HepG2 (cell line): ENCODE measurements around the gene CEBPE. TPM values are rescaled to one million over a fixed set of nuclear protein-coding genes. Genes with fewer than 3 reads are reported as not detected.

Source experiments
- BRCA1 ChIP-seq: sonication (generic); formaldehyde crosslinking; IDR thresholded peaks from 2 replicates; pipeline ENCODE4 v1.4.0; 2020; ENCODE audit warnings: missing genetic modification reagents
- HOMEZ ChIP-seq: IDR thresholded peaks from 2 replicates; pipeline ENCODE4 v1.6.1; 2016; ENCODE audit warnings: low read depth
- IKZF5 ChIP-seq: IDR thresholded peaks from 2 replicates; pipeline ENCODE4 v1.6.1; 2018; ENCODE audit warnings: missing genetic modification reagents, mild to moderate bottlenecking, missing compliant biosample characterization
- KDM6A ChIP-seq: IDR thresholded peaks from 2 replicates; pipeline ENCODE4 v1.6.1; 2016; ENCODE audit warnings: low read depth
- PPARG ChIP-seq: conservative IDR thresholded peaks from 2 replicates; pipeline ENCODE4 v1.6.1; 2016; ENCODE audit warnings: missing biosample characterization, missing genetic modification reagents
- RARG ChIP-seq: sonication (generic); formaldehyde crosslinking; IDR thresholded peaks from 2 replicates; pipeline ENCODE4 v1.4.0; 2020; ENCODE audit warnings: low read depth, mild to moderate bottlenecking, missing genetic modification reagents
- ZNF326 ChIP-seq: sonication (generic); formaldehyde crosslinking; IDR thresholded peaks from 2 replicates; pipeline ENCODE4 v1.4.0; 2020; ENCODE audit warnings: missing genetic modification reagents, borderline replicate concordance
- ZNF547 ChIP-seq: sonication (generic); formaldehyde crosslinking; IDR thresholded peaks from 2 replicates; pipeline ENCODE4 v1.5.1; 2020; ENCODE audit warnings: mild to moderate bottlenecking, missing genetic modification reagents
- ZNF792 ChIP-seq: IDR thresholded peaks from 2 replicates; pipeline ENCODE4 v1.6.1; 2016
- polyA plus RNA-seq, 8 experiments: library from polyadenylated mRNA; depleted of rRNA in 3 of 8; stranded (reverse) in 7 of 8; unstranded in 1 of 8; fragments of >200 nt; fragmentation: Illumina TruSeq in 4 of 8; extraction: Trizol in 4 of 8; gene quantifications; 2 replicates each; pipeline versions ENCODE4 v1.2.1 to v1.2.3, GENCODE V29; 2011 to 2016; ENCODE audit warnings: low read depth in 4 of 8, missing spikeins in 1 of 8, mixed read lengths in 1 of 8; ENCODE audit not compliant: insufficient read depth in 1 of 8
- total RNA-seq, 5 experiments: library from RNA; depleted of rRNA; stranded (reverse); fragments of >200 nt; fragmentation: Illumina TruSeq; extraction: Trizol; gene quantifications; 2 replicates each; pipeline ENCODE4 v1.2.3, GENCODE V29; 2016; ENCODE audit warnings: low read depth in 1 of 5
- TF ChIP-seq, protein P1 (sequence below): sonication (generic); formaldehyde crosslinking; IDR thresholded peaks from 2 replicates; pipeline ENCODE4 v1.4.0; 2020; ENCODE audit warnings: missing genetic modification reagents, borderline replicate concordance
- TF ChIP-seq, protein P2 (sequence below): sonication (generic); formaldehyde crosslinking; IDR thresholded peaks from 2 replicates; pipeline ENCODE4 v1.5.0; 2020; ENCODE audit warnings: mild to moderate bottlenecking, missing genetic modification reagents, borderline replicate concordance
- TF ChIP-seq, protein P3 (sequence below): sonication (generic); formaldehyde crosslinking; IDR thresholded peaks from 2 replicates; pipeline ENCODE4 v1.8.1; 2023; ENCODE audit warnings: mild to moderate bottlenecking, missing genetic modification reagents

Gene CEBPE
- total and polyA plus RNA-seq, 2 of the 13 experiments (the other 11 are each of a cell fraction or from before 2014, with no cell fraction given), result 0.09 to 0.11 TPM

DNA sequence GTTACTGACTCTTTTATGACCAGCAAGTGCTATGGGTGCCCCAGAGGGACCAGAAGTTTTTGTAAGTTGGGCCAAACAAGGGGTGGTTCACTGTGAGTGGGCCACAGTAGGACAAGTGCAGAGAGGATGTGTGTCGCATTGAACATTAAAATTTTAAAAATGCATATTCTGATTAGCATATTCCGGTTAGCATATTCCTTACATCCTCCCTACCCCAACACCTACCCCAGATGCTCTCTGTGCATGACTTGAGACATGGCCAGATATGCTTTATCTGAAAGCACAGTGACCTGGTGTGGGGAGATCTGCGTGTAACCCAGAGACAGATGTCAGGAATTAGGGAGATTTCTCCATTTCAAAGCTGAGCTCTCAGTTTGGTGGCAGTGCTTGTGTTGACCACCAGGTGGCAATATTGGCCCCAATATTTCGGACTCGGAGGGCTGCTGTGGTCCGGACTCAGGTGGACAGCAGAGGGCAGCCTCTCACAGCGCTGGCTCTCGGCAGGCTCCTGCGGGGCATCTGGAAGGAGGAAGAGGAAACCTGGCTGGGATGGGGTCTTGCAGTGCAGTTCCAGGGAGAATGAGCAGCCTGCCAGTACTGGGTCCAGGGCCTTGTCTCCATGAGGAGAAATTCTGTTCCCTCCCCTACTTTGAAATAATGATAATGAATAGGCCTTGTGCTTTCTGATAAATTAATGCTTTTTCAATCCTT lies 1.6 kb upstream of the CEBPE start (continued):
- TF ChIP-seq HOMEZ (CRISPR knock-in tag), result peak; percentile 92
- TF ChIP-seq RARG, result no peak
- TF ChIP-seq, protein P1, sequence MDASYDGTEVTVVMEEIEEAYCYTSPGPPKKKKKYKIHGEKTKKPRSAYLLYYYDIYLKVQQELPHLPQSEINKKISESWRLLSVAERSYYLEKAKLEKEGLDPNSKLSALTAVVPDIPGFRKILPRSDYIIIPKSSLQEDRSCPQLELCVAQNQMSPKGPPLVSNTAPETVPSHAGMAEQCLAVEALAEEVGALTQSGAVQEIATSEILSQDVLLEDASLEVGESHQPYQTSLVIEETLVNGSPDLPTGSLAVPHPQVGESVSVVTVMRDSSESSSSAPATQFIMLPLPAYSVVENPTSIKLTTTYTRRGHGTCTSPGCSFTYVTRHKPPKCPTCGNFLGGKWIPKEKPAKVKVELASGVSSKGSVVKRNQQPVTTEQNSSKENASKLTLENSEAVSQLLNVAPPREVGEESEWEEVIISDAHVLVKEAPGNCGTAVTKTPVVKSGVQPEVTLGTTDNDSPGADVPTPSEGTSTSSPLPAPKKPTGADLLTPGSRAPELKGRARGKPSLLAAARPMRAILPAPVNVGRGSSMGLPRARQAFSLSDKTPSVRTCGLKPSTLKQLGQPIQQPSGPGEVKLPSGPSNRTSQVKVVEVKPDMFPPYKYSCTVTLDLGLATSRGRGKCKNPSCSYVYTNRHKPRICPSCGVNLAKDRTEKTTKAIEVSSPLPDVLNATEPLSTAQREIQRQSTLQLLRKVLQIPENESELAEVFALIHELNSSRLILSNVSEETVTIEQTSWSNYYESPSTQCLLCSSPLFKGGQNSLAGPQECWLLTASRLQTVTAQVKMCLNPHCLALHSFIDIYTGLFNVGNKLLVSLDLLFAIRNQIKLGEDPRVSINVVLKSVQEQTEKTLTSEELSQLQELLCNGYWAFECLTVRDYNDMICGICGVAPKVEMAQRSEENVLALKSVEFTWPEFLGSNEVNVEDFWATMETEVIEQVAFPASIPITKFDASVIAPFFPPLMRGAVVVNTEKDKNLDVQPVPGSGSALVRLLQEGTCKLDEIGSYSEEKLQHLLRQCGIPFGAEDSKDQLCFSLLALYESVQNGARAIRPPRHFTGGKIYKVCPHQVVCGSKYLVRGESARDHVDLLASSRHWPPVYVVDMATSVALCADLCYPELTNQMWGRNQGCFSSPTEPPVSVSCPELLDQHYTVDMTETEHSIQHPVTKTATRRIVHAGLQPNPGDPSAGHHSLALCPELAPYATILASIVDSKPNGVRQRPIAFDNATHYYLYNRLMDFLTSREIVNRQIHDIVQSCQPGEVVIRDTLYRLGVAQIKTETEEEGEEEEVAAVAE, result peak; percentile 87; the same call in 1 of the 2 replicates
- TF ChIP-seq, protein P2, sequence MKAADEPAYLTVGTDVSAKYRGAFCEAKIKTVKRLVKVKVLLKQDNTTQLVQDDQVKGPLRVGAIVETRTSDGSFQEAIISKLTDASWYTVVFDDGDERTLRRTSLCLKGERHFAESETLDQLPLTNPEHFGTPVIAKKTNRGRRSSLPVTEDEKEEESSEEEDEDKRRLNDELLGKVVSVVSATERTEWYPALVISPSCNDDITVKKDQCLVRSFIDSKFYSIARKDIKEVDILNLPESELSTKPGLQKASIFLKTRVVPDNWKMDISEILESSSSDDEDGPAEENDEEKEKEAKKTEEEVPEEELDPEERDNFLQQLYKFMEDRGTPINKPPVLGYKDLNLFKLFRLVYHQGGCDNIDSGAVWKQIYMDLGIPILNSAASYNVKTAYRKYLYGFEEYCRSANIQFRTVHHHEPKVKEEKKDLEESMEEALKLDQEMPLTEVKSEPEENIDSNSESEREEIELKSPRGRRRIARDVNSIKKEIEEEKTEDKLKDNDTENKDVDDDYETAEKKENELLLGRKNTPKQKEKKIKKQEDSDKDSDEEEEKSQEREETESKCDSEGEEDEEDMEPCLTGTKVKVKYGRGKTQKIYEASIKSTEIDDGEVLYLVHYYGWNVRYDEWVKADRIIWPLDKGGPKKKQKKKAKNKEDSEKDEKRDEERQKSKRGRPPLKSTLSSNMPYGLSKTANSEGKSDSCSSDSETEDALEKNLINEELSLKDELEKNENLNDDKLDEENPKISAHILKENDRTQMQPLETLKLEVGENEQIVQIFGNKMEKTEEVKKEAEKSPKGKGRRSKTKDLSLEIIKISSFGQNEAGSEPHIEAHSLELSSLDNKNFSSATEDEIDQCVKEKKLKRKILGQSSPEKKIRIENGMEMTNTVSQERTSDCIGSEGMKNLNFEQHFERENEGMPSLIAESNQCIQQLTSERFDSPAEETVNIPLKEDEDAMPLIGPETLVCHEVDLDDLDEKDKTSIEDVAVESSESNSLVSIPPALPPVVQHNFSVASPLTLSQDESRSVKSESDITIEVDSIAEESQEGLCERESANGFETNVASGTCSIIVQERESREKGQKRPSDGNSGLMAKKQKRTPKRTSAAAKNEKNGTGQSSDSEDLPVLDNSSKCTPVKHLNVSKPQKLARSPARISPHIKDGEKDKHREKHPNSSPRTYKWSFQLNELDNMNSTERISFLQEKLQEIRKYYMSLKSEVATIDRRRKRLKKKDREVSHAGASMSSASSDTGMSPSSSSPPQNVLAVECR (CRISPR knock-in tag), result no peak; the same call in 1 of the 2 replicates
- peak; percentile 70 for TF ChIP-seq PPARG (CRISPR knock-in tag)
- TF ChIP-seq BRCA1 (CRISPR knock-in tag), result peak; percentile 79; the same call in 1 of the 2 replicates
- TF ChIP-seq IKZF5 (CRISPR knock-in tag), result peak; percentile 97
- peak; percentile 78 for TF ChIP-seq ZNF547 (CRISPR knock-in tag)
- TF ChIP-seq ZNF326 (CRISPR knock-in tag), result no peak
- TF ChIP-seq ZNF792 (CRISPR knock-in tag), result 0 out of 2 replicates have a peak, but pooled peaks have one; percentile 80
- TF ChIP-seq, protein P3, sequence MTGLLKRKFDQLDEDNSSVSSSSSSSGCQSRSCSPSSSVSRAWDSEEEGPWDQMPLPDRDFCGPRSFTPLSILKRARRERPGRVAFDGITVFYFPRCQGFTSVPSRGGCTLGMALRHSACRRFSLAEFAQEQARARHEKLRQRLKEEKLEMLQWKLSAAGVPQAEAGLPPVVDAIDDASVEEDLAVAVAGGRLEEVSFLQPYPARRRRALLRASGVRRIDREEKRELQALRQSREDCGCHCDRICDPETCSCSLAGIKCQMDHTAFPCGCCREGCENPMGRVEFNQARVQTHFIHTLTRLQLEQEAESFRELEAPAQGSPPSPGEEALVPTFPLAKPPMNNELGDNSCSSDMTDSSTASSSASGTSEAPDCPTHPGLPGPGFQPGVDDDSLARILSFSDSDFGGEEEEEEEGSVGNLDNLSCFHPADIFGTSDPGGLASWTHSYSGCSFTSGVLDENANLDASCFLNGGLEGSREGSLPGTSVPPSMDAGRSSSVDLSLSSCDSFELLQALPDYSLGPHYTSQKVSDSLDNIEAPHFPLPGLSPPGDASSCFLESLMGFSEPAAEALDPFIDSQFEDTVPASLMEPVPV, result no peak
- no peak for TF ChIP-seq KDM6A (CRISPR knock-in tag)
